Endothelial cell of umbilical vein (primary cell): ENCODE measurements around the gene CCDC69. TPM values are rescaled to one million over a fixed set of nuclear protein-coding genes. Genes with fewer than 3 reads are reported as not detected.

Experiments used
- BruUV-seq: library from RNA; stranded (reverse); fragments of 400-500 nt; replicated peaks from 2 replicates; lab custom pipeline; 2021; lab: Mats Ljungman, UMichigan
- CTCF ChIA-PET: fragments of 300-600, 350-600 bp; sonication (Branson Sonifier 250); formaldehyde crosslinking; loops from one replicate; lab custom pipeline; 2021; ENCODE audit warnings: antibody characterized with exemption, inconsistent platforms; lab: Charles Lee
- POLR2A ChIA-PET: fragments of 300-600, 350-600 bp; sonication (Branson Sonifier 250); formaldehyde crosslinking; loops from one replicate; lab custom pipeline; 2021; ENCODE audit warnings: antibody characterized with exemption, inconsistent platforms; lab: Charles Lee
- DNase-seq: peaks from one replicate; pipeline ENCODE4 v3.0.0-alpha.2; 2011; ENCODE audit warnings: low read depth, low spot score
- FAIRE-seq: peaks from 2 replicates; lab custom pipeline; 2011; peaks lifted over from hg19 to GRCh38; lab: Jason Lieb, UNC
- H2AFZ ChIP-seq: 2 replicates; pipeline ENCODE4 v1.6.0; 2012; ENCODE audit warnings: low read depth, low read length, control low read depth, inconsistent platforms
- H3K27ac ChIP-seq: 2 replicates; pipeline ENCODE4 v1.5.1; 2011; ENCODE audit warnings: low read depth, mild to moderate bottlenecking, control low read depth, low read length, moderate library complexity; ENCODE audit not compliant: insufficient read depth
- H3K27me3 ChIP-seq, 2 experiments: 2 replicates each; pipeline versions ENCODE4 v1.6.0 to v1.6.1; 2011; ENCODE audit warnings: low read length in 2 of 2, mixed read lengths in 1 of 2; ENCODE audit not compliant: control insufficient read depth in 2 of 2, insufficient read depth in 2 of 2
- H3K36me3 ChIP-seq, 2 experiments: 2 replicates in 1 of 2; 3 replicates in 1 of 2; pipeline ENCODE4 v1.5.1; 2011; ENCODE audit warnings: low read length in 2 of 2, mild to moderate bottlenecking in 1 of 2, moderate library complexity in 1 of 2; ENCODE audit not compliant: control insufficient read depth in 2 of 2, insufficient read depth in 2 of 2; ENCODE audit errors: extremely low read depth in 1 of 2
- H3K4me1 ChIP-seq: 3 replicates; pipeline ENCODE4 v1.5.1; 2011; ENCODE audit warnings: mild to moderate bottlenecking, low read length; ENCODE audit not compliant: control insufficient read depth, insufficient read depth; ENCODE audit errors: extremely low read depth
- H3K4me2 ChIP-seq: 2 replicates; pipeline ENCODE4 v1.6.1; 2011; ENCODE audit warnings: low read length, control low read depth, mixed read lengths; ENCODE audit not compliant: insufficient read depth
- H3K4me3 ChIP-seq, 3 experiments: fragments of 200-600 bp in 1 of 3; sonication (generic), shearing (Covaris generic) in 1 of 3; replicated peaks in 1 of 3; 2 replicates each; pipeline ENCODE4 v1.5.1; 2011 to 2016; ENCODE audit warnings: control low read depth in 3 of 3, low read length in 3 of 3, mild to moderate bottlenecking in 2 of 3, inconsistent platforms in 1 of 3, low read depth in 1 of 3, moderate library complexity in 1 of 3; ENCODE audit not compliant: insufficient read depth in 1 of 3
- H3K79me2 ChIP-seq: 2 replicates; pipeline ENCODE4 v1.6.0; 2012; ENCODE audit warnings: low read length, inconsistent platforms; ENCODE audit not compliant: control insufficient read depth, insufficient read depth
- H3K9ac ChIP-seq: replicated peaks from 2 replicates; pipeline ENCODE3; 2011; ENCODE audit warnings: low read length, control low read depth; ENCODE audit not compliant: insufficient read depth; ENCODE audit errors: extremely low read depth
- H3K9me1 ChIP-seq: replicated peaks from 3 replicates; pipeline ENCODE4 v1.6.0; 2011; ENCODE audit warnings: mild to moderate bottlenecking, low read length; ENCODE audit not compliant: control insufficient read depth, insufficient read depth; ENCODE audit errors: extremely low read depth
- H3K9me3 ChIP-seq: replicated peaks from 2 replicates; pipeline ENCODE4 v1.5.1; 2012; ENCODE audit warnings: low read length, inconsistent platforms; ENCODE audit not compliant: control insufficient read depth, insufficient read depth
- H4K20me1 ChIP-seq: replicated peaks from 2 replicates; pipeline ENCODE3; 2011; ENCODE audit warnings: mild to moderate bottlenecking, low read length; ENCODE audit not compliant: control insufficient read depth, insufficient read depth; ENCODE audit errors: extremely low read depth
- EZH2 ChIP-seq: IDR thresholded peaks from 2 replicates; pipeline ENCODE4 v1.6.1; 2012; ENCODE audit warnings: borderline replicate concordance, low read depth, mild to moderate bottlenecking, moderate library complexity, low read length, inconsistent platforms; ENCODE audit not compliant: severe bottlenecking
- FOS ChIP-seq: IDR thresholded peaks from 2 replicates; pipeline ENCODE4 v1.6.1; 2011; ENCODE audit warnings: mild to moderate bottlenecking, low read length, moderate library complexity, borderline replicate concordance; ENCODE audit not compliant: insufficient read depth
- GATA2 ChIP-seq: IDR thresholded peaks from 2 replicates; pipeline ENCODE4 v1.7.0; 2011; ENCODE audit warnings: low read depth, mild to moderate bottlenecking, moderate library complexity, mixed read lengths, low read length; ENCODE audit not compliant: insufficient read length, insufficient read depth
- JUN ChIP-seq: IDR thresholded peaks from 2 replicates; pipeline ENCODE4 v1.6.1; 2011; ENCODE audit warnings: borderline replicate concordance, low read depth; ENCODE audit not compliant: insufficient read length, insufficient read depth
- MYC ChIP-seq: IDR thresholded peaks from one replicate; pipeline ENCODE4 v1.6.1; 2011; ENCODE audit warnings: mild to moderate bottlenecking, low read depth, low read length
- POLR2A ChIP-seq: IDR thresholded peaks from 2 replicates; pipeline ENCODE4 v1.6.1; 2012; ENCODE audit warnings: low read depth, mild to moderate bottlenecking, control low read depth, low read length
- POLR2AphosphoS5 ChIP-seq: IDR thresholded peaks from 2 replicates; pipeline ENCODE4 v1.6.1; 2012; ENCODE audit warnings: low read depth, mild to moderate bottlenecking, control low read depth, low read length, moderate library complexity; ENCODE audit not compliant: insufficient read depth
- dilution Hi-C: fragments of 300-500 bp; cut with MboI; formaldehyde crosslinking; loops from one replicate; pipeline ENCODE4 v1.15.0; 2019; ENCODE audit warnings: low sequenced_read_pairs; ENCODE audit not compliant: extremely low pct_ligation_motif_present
- intact Hi-C: fragments of 100-400 bp; cut with micrococcal nuclease; formaldehyde crosslinking; loops from one replicate; pipeline ENCODE4 v1.10.0; 2022
- polyA plus RNA-seq, 4 experiments: library from polyadenylated mRNA; depleted of rRNA in 3 of 4; stranded (reverse) in 3 of 4; unstranded in 1 of 4; fragments of >200 nt; gene quantifications; 2 replicates each; pipeline versions ENCODE4 v1.2.1 to v1.2.3, GENCODE V29; 2011 to 2012; ENCODE audit warnings: missing spikeins in 1 of 4
- total RNA-seq: library from RNA; stranded (reverse); gene quantifications from 2 replicates; pipeline ENCODE4 v1.2.3, GENCODE V29; 2021
- TF ChIP-seq, protein P1 (sequence below): IDR thresholded peaks from 2 replicates; pipeline ENCODE4 v1.6.1; 2011; ENCODE audit not compliant: insufficient read depth, insufficient read length
- TF ChIP-seq, protein P2 (sequence below), 2 donors: IDR thresholded peaks; 1 replicate in 1 of 2; 2 replicates in 1 of 2; pipeline ENCODE4 v1.5.1; 2011; ENCODE audit warnings: low read length in 2 of 2, mild to moderate bottlenecking in 2 of 2, moderate library complexity in 2 of 2, control low read depth in 1 of 2, inconsistent platforms in 1 of 2, low read depth in 1 of 2; ENCODE audit not compliant: insufficient read depth in 1 of 2; ENCODE audit errors: extremely low read depth in 1 of 2

CCDC69 gene
- total and polyA plus RNA-seq, 2 donors (not counting 3 experiments of a cell fraction or from before 2014, with no cell fraction given) = 4.1 to 4.5 TPM

DNA sequence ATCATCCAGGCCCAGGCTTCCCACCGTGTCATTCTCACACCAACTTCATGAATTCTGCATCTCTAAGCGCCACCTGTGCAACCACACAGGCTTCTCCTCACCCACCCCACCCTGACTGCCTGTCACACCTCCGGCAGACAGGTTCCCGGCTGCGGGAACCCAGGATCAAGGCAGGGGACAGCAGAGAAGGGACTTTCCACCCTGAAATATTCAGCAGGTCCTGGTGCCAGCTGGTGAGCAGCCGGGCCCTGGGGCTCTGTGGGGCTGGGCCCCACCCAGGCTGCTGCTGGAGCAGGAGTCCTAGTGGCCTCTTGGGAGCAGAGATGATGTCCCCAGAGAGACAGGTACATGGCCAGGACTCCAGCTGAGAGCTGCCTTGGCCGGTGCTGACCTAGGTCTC lies 79.0 kb downstream of the CCDC69 start:
- H3K27me3 ChIP-seq = no peaks in the 10 kb centered on the region
- no peak for DNase-seq
- peaks cover 8% of the 10 kb centered on the region for H3K4me1 ChIP-seq
- TF ChIP-seq, protein P1, sequence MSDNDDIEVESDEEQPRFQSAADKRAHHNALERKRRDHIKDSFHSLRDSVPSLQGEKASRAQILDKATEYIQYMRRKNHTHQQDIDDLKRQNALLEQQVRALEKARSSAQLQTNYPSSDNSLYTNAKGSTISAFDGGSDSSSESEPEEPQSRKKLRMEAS = no peak
- TF ChIP-seq MYC = no peak
- TF ChIP-seq POLR2A = no peak
- TF ChIP-seq, protein P2, sequence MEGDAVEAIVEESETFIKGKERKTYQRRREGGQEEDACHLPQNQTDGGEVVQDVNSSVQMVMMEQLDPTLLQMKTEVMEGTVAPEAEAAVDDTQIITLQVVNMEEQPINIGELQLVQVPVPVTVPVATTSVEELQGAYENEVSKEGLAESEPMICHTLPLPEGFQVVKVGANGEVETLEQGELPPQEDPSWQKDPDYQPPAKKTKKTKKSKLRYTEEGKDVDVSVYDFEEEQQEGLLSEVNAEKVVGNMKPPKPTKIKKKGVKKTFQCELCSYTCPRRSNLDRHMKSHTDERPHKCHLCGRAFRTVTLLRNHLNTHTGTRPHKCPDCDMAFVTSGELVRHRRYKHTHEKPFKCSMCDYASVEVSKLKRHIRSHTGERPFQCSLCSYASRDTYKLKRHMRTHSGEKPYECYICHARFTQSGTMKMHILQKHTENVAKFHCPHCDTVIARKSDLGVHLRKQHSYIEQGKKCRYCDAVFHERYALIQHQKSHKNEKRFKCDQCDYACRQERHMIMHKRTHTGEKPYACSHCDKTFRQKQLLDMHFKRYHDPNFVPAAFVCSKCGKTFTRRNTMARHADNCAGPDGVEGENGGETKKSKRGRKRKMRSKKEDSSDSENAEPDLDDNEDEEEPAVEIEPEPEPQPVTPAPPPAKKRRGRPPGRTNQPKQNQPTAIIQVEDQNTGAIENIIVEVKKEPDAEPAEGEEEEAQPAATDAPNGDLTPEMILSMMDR (IDR thresholded peaks at IDR 0.05; ENCODE audit: extremely low read depth in 1 of 2, insufficient read depth in 1 of 2, low read depth in 1 of 2, low read length in 2 of 2) = no peak
- TF ChIP-seq EZH2 = no peak
- no peak for TF ChIP-seq POLR2AphosphoS5
- no peak for TF ChIP-seq FOS
- TF ChIP-seq GATA2 = no peak
- no peak for TF ChIP-seq JUN
- no peak overlapping the region for H2AFZ ChIP-seq
- H3K9me3 ChIP-seq = no peaks in the 10 kb centered on the region
- dilution Hi-C loops = no loop called here
- no TSS peak for BruUV-seq
- H3K4me2 ChIP-seq = no peak overlapping the region
- H4K20me1 ChIP-seq = peaks cover 2% of the 10 kb centered on the region
- no peak overlapping the region for H3K4me3 ChIP-seq
- peaks cover 12 to 36% of the 10 kb centered on the region in 2 experiments for H3K36me3 ChIP-seq
- no peak overlapping the region for H3K27ac ChIP-seq
- no peak for FAIRE-seq
- intact Hi-C loops = no loop called here
- ChIA-PET POLR2A (no interaction called here), CTCF (interaction anchor here (2.1 to 2.8 kb wide), 3 partner anchors 19 to 93 kb away, joined by 6 to 18 read pairs (median 12); no protein-coding TSS in a partner anchor)
- H3K9me1 ChIP-seq = no peaks in the 10 kb centered on the region
- H3K9ac ChIP-seq = no peak overlapping the region
- H3K79me2 ChIP-seq = peaks cover 46% of the 10 kb centered on the region
